PC-3 (cell line): Measurements from ENCODE around the gene COL8A2. TPM values are rescaled to one million over a fixed set of nuclear protein-coding genes. Genes with fewer than 3 reads are reported as not detected.

Experiments used
- ATAC-seq: fragments of 200-7000 bp; cut with Tn5 transposase; 2 replicates; pipeline ENCODE4 v1.9.1; 2020; ENCODE audit warnings: mild to moderate bottlenecking, moderate library complexity
- BruUV-seq: library from RNA; stranded (reverse); fragments of 400-500 nt; replicated peaks from 2 replicates; lab custom pipeline; 2021; lab: Mats Ljungman, UMichigan
- CTCF ChIA-PET: fragments of 300-600 bp; sonication (Branson Sonifier 250); formaldehyde crosslinking; loops from one replicate; lab custom pipeline; 2022; ENCODE audit warnings: antibody characterized with exemption; lab: Charles Lee
- POLR2A ChIA-PET: fragments of 300-600 bp; sonication (Branson Sonifier 250); formaldehyde crosslinking; loops from one replicate; lab custom pipeline; 2022; ENCODE audit warnings: antibody characterized with exemption; ENCODE audit not compliant: unreplicated experiment; lab: Charles Lee
- DNase-seq: peaks from one replicate; pipeline ENCODE4 v3.0.0-alpha.2; 2015
- H2AFZ ChIP-seq: fragments of 300-600 bp; sonication (generic); 2 replicates; pipeline ENCODE4 v1.6.0; 2016; ENCODE audit warnings: antibody characterized with exemption, low read length
- H3F3A ChIP-seq: fragments of 300-600 bp; sonication (generic); one replicate; pipeline ENCODE4 v1.6.0; 2017; ENCODE audit warnings: antibody characterized with exemption, low read length, control low read depth, mild to moderate bottlenecking; ENCODE audit not compliant: unreplicated experiment
- H3K27ac ChIP-seq: fragments of 300-600 bp; sonication (generic); 2 replicates; pipeline ENCODE4 v1.5.1; 2016; ENCODE audit warnings: mild to moderate bottlenecking, low read length
- H3K27me3 ChIP-seq: fragments of 300-600 bp; sonication (generic); 2 replicates; pipeline ENCODE4 v1.6.1; 2016; ENCODE audit warnings: low read length, mixed read lengths
- H3K36me3 ChIP-seq: fragments of 300-600 bp; sonication (generic); 2 replicates; pipeline ENCODE4 v1.6.1; 2016; ENCODE audit warnings: low read depth, mixed run types, low read length, mixed read lengths
- H3K4me1 ChIP-seq: fragments of 300-600 bp; sonication (generic); 2 replicates; pipeline ENCODE4 v1.5.1; 2016; ENCODE audit warnings: low read length; ENCODE audit not compliant: insufficient read depth
- H3K4me2 ChIP-seq: fragments of 300-600 bp; sonication (generic); 2 replicates; pipeline ENCODE4 v1.6.0; 2016; ENCODE audit warnings: low read length
- H3K4me3 ChIP-seq: fragments of 300-600 bp; sonication (generic); 2 replicates; pipeline ENCODE4 v1.5.1; 2016; ENCODE audit warnings: mild to moderate bottlenecking, low read length, mixed read lengths
- H3K79me2 ChIP-seq: fragments of 300-600 bp; sonication (generic); 2 replicates; pipeline ENCODE4 v1.6.1; 2017; ENCODE audit warnings: low read length, mixed read lengths
- H3K9ac ChIP-seq: fragments of 300-600 bp; sonication (generic); 2 replicates; pipeline ENCODE4 v1.6.0; 2016; ENCODE audit warnings: mild to moderate bottlenecking, low read length
- H3K9me2 ChIP-seq: fragments of 300-600 bp; sonication (generic); replicated peaks from 2 replicates; pipeline ENCODE4 v1.6.1; 2016; ENCODE audit warnings: mixed run types, low read length, mixed read lengths
- H3K9me3 ChIP-seq: fragments of 300-600 bp; sonication (generic); 2 replicates; pipeline ENCODE4 v1.6.1; 2016; ENCODE audit warnings: low read length, mixed read lengths
- H4K20me1 ChIP-seq: fragments of 300-600 bp; sonication (generic); 2 replicates; pipeline ENCODE4 v1.6.1; 2016; ENCODE audit warnings: low read length, mixed read lengths
- CTCF ChIP-seq: fragments of 300-600 bp; sonication (generic); conservative IDR thresholded peaks from 2 replicates; pipeline ENCODE4 v1.5.1; 2017; ENCODE audit warnings: antibody characterized with exemption, low read depth, mild to moderate bottlenecking, low read length
- EZH2 ChIP-seq: fragments of 300-600 bp; sonication (generic); IDR thresholded peaks from one replicate; pipeline ENCODE4 v1.6.1; 2017; ENCODE audit warnings: antibody characterized with exemption, mild to moderate bottlenecking, low read length; ENCODE audit not compliant: unreplicated experiment
- EZH2phosphoT487 ChIP-seq: fragments of 300-600 bp; sonication (generic); IDR thresholded peaks from 2 replicates; pipeline ENCODE4 v1.6.1; 2018; ENCODE audit warnings: mild to moderate bottlenecking, antibody characterized with exemption, low read length, borderline replicate concordance
- intact Hi-C: fragments of 100-400 bp; cut with micrococcal nuclease; formaldehyde crosslinking; loops from 2 replicates; pipeline ENCODE4 v1.9.0; 2023
- total RNA-seq: library from RNA; depleted of rRNA; stranded (reverse); fragments of >200 nt; gene quantifications from 2 replicates; pipeline ENCODE4 v1.2.3, GENCODE V29; 2014

The COL8A2 gene
- total RNA-seq, 1 experiment from 2014 or later = 0.26 TPM

GRCh38 chr1:36118447-36119204 lies 6.4 kb downstream of the COL8A2 start:
- ATAC-seq = no peak
- Histone ChIP-seq H3K9ac (no peak overlapping the region), H4K20me1 (no peaks in the 10 kb centered on the region), H3K4me1 (no peaks in the 10 kb centered on the region), H3K27ac (no peak overlapping the region), H3K79me2 (no peaks in the 10 kb centered on the region), H3K4me2 (no peak overlapping the region), H3K4me3 (no peak overlapping the region), H3K36me3 (no peaks in the 10 kb centered on the region), H3F3A (no peaks in the 10 kb centered on the region), H2AFZ (no peak overlapping the region), H3K27me3 (no peaks in the 10 kb centered on the region), H3K9me3 (no peaks in the 10 kb centered on the region), H3K9me2 (no peaks in the 10 kb centered on the region)
- intact Hi-C loops = no loop called here
- ChIA-PET CTCF (interaction anchor here (0.6 kb wide), 1 partner anchor 186 kb away, joined by 3 read pairs; no protein-coding TSS in a partner anchor), POLR2A (no interaction called here)
- BruUV-seq = no TSS peak
- no peak for TF ChIP-seq CTCF
- no peak for DNase-seq

GRCh38 chr1:36116901-36117300 lies 8.1 kb downstream of the COL8A2 start:
- Histone ChIP-seq H4K20me1 (no peaks in the 10 kb centered on the region), H3K9ac (no peak overlapping the region), H3K9me2 (no peaks in the 10 kb centered on the region), H3K27me3 (no peaks in the 10 kb centered on the region), H3K79me2 (no peaks in the 10 kb centered on the region), H2AFZ (no peak overlapping the region), H3K4me3 (no peak overlapping the region), H3F3A (no peaks in the 10 kb centered on the region), H3K36me3 (no peaks in the 10 kb centered on the region), H3K27ac (no peak overlapping the region), H3K9me3 (no peaks in the 10 kb centered on the region), H3K4me1 (no peaks in the 10 kb centered on the region), H3K4me2 (no peak overlapping the region)
- ATAC-seq = no peak
- intact Hi-C loops = no loop called here
- no peak for DNase-seq
- BruUV-seq = no TSS peak
- ChIA-PET CTCF (no interaction called here), POLR2A (no interaction called here)
- no peak for TF ChIP-seq EZH2
- no peak for TF ChIP-seq CTCF
- TF ChIP-seq EZH2phosphoT487 = no peak

GRCh38 chr1:36115931-36116330 lies 9.1 kb downstream of the COL8A2 start:
- Histone ChIP-seq H3K9me2 (no peaks in the 10 kb centered on the region), H3K79me2 (no peaks in the 10 kb centered on the region), H3K27ac (no peak overlapping the region), H3K9me3 (no peaks in the 10 kb centered on the region), H3K4me1 (no peaks in the 10 kb centered on the region), H2AFZ (no peak overlapping the region), H3K4me2 (no peak overlapping the region), H3K9ac (no peak overlapping the region), H3K4me3 (no peak overlapping the region), H4K20me1 (no peaks in the 10 kb centered on the region), H3K36me3 (no peaks in the 10 kb centered on the region), H3K27me3 (no peaks in the 10 kb centered on the region), H3F3A (no peaks in the 10 kb centered on the region)
- DNase-seq (no peak), ATAC-seq (no peak)
- intact Hi-C loops = no loop called here
- TF ChIP-seq EZH2phosphoT487 (no peak), EZH2 (no peak), CTCF (no peak)
- POLR2A ChIA-PET = no interaction called here
- CTCF ChIA-PET = no interaction called here
- no TSS peak for BruUV-seq
